Measurements from ENCODE around the gene PRPF38B.

The PRPF38B gene

GRCh38 chr1:108712606-108713150 lies 20.6 kb downstream of the PRPF38B start, which contains the start of gene FNDC7:
FNDC7 (plus strand) TSS chr1:108712908; CDS start chr1:108712934, 26 bp downstream.
- peak; percentile 60 for DNase-seq
- no peak within 1 kb of the TSS for H3K4me3 ChIP-seq (ENCODE audit: low read depth, low read length)

DNA sequence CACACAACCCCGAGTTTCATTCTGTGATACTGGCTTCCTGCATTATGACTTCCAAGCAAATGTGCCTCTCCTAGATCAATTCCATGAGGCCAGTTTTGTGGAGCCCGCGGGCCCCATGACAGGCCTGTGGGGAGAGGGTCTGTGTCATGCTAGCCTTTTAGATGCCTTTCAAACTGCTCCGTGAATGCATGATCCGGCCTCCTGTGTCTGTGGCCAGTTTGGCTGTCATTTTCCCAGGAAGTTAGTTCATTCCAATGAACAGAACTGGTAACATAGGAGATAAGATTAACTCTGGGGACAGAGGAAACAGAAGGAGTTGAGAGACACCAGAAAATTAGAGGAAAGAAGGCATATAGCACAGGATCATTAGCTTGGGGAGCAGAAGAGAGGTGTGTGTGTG lies 23.8 kb downstream of the PRPF38B start:
- TF ChIP-seq, protein P1, sequence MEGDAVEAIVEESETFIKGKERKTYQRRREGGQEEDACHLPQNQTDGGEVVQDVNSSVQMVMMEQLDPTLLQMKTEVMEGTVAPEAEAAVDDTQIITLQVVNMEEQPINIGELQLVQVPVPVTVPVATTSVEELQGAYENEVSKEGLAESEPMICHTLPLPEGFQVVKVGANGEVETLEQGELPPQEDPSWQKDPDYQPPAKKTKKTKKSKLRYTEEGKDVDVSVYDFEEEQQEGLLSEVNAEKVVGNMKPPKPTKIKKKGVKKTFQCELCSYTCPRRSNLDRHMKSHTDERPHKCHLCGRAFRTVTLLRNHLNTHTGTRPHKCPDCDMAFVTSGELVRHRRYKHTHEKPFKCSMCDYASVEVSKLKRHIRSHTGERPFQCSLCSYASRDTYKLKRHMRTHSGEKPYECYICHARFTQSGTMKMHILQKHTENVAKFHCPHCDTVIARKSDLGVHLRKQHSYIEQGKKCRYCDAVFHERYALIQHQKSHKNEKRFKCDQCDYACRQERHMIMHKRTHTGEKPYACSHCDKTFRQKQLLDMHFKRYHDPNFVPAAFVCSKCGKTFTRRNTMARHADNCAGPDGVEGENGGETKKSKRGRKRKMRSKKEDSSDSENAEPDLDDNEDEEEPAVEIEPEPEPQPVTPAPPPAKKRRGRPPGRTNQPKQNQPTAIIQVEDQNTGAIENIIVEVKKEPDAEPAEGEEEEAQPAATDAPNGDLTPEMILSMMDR (IDR thresholded peaks at IDR 0.05; ENCODE audit: low read depth, low read length, missing control alignments), result no peak
- DNase-seq, result peak; percentile 28
- no peaks in the 10 kb centered on the region for H3K36me3 ChIP-seq (replicated peaks)
- no peak overlapping the region for H3K4me3 ChIP-seq (ENCODE audit: low read depth, low read length)
- in situ Hi-C loops (cut with HindIII; ENCODE audit: low pct_ligation_motif_present, low sequenced_read_pairs), result no loop called here
- no peak overlapping the region for H3K27ac ChIP-seq
- H3K27me3 ChIP-seq (replicated peaks), result no peaks in the 10 kb centered on the region

More at GRCh38 chr1:108712606-108713150, 20.6 kb downstream of the PRPF38B start, which contains the start of gene FNDC7:
- Histone ChIP-seq H3K36me3 (replicated peaks) (no peaks in the 10 kb centered on the region), H3K27me3 (replicated peaks) (no peaks in the 10 kb centered on the region), H3K27ac (no peak within 1 kb of the TSS)
- in situ Hi-C loops (cut with HindIII; ENCODE audit: low pct_ligation_motif_present, low sequenced_read_pairs), result no loop called here
- TF ChIP-seq, protein P1 (IDR thresholded peaks at IDR 0.05; ENCODE audit: low read depth, low read length, missing control alignments), result no peak

DNA sequence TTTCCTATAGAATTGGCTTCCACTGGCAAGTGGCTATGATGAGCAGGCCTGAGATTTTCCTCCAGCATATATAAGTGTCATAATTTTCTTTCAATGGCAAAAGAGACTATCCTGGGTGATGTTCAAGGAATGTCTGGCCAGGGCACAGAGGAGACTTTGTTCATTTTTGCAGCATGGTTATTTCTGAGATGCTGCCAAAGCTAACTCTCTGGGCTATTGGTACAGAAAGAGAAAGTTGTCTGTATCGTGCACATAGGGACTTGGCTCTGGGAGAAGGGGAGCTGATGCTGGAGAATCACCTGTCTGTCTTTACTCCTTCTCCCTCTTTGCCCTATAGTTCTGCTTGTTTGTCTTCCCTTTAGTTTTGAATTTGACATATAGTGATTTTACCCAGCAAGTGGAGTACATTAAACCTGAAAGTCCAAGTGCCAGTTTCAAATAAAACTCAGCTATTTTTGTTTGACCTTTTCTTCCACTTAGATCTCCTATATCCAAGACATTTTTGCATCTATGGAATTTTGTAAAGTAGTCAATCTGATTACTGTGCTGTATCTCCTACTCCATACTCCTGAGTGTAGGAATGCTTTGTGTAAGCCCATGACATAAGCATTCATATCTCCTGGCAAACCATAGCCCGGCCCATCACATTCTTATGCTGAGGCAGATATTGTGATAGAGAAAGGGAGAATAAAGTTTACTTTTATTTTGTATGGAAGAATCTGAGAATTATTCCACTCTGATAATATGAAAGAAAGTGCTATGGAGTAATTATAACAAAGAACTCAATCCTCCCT lies 24.5 kb downstream of the PRPF38B start:
- H3K36me3 ChIP-seq (replicated peaks), result no peaks in the 10 kb centered on the region
- no peaks in the 10 kb centered on the region for H3K27me3 ChIP-seq (replicated peaks)
- peak; percentile 47 for DNase-seq
- no peak overlapping the region for H3K4me3 ChIP-seq (ENCODE audit: low read depth, low read length)
- TF ChIP-seq, protein P1 (IDR thresholded peaks at IDR 0.05; ENCODE audit: low read depth, low read length, missing control alignments), result no peak
- in situ Hi-C loops (cut with HindIII; ENCODE audit: low pct_ligation_motif_present, low sequenced_read_pairs), result no loop called here
- no peak overlapping the region for H3K27ac ChIP-seq

DNA sequence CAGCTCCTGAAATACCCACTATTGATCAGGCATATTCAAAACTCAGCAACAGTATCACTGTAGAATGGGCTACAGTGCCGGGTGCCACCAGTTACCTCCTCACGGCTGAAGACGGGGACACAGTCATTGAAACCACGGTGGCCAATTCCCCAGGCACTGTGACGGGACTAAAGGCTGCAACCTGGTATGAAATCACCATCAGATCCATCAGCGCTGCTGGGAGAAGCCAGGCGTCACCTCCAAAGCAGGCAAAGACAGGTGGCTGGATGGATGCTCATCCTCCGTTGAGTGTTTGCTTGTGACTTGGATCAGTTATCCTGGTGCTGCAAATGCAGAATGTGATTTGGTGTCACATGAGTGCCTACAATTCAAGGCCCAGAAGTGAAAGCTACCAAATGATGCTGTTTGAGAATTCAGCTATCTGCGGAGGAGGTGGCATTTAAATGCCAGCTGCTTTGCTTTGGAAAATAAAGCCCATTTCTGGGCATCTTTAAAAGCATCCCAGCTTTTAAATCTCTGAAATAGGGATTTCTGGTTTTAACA lies 25.7 kb downstream of the PRPF38B start:
- no peaks in the 10 kb centered on the region for H3K36me3 ChIP-seq (replicated peaks)
- no peak for DNase-seq
- in situ Hi-C loops (cut with HindIII; ENCODE audit: low pct_ligation_motif_present, low sequenced_read_pairs), result no loop called here
- H3K4me3 ChIP-seq (ENCODE audit: low read depth, low read length), result no peak overlapping the region
- TF ChIP-seq, protein P1 (IDR thresholded peaks at IDR 0.05; ENCODE audit: low read depth, low read length, missing control alignments), result no peak
- H3K27ac ChIP-seq, result no peak overlapping the region
- no peaks in the 10 kb centered on the region for H3K27me3 ChIP-seq (replicated peaks)

DNA sequence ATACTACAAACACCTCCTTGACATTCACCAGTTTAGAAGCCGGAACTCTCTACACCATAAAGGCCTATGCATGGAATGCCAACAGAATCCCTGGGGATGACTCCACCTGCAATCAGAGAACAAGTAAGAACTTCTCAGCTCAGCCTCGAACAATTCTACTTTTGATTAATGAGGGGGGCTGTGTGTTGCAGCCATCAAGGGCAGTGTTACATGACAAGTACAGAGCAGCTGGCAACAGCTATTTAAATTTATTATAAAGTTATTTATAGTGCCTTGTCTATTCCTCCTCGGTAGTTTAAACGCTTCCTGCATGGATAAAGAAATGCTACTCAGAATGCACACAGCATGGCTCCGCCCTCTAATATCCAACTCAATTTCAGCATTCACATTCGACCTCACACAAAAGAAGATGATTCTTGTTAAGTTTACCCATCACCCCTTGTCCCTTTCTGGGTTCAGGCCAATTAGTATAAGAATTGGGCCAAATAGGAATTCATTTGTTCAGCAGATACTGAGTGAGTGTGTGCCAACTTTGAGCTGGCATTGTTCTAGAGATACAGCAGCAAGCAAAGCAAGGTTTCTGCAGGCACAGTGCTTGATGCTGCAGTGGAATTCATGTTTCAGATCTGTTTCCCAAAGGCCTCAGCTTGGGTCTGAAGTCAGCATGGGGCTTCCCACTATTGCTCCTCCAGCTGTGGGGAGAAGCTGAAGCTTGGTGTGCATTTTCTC lies 27.0 kb downstream of the PRPF38B start:
- DNase-seq, result peak; percentile 22
- TF ChIP-seq, protein P1 (IDR thresholded peaks at IDR 0.05; ENCODE audit: low read depth, low read length, missing control alignments), result no peak
- in situ Hi-C loops (cut with HindIII; ENCODE audit: low pct_ligation_motif_present, low sequenced_read_pairs), result no loop called here
- peak overlapping the region; percentile 81 for H3K27ac ChIP-seq
- no peak overlapping the region for H3K4me3 ChIP-seq (ENCODE audit: low read depth, low read length)
- no peaks in the 10 kb centered on the region for H3K27me3 ChIP-seq (replicated peaks)
- H3K36me3 ChIP-seq (replicated peaks), result no peaks in the 10 kb centered on the region

Data from brain microvascular endothelial cell (primary cell).